Measurements from ENCODE around the gene ATP10B.

- TF ChIP-seq YY1 (IDR thresholded peaks at IDR 0.05; ENCODE audit: insufficient read depth, insufficient read length) (no peak), ZNF274 (IDR thresholded peaks at IDR 0.05; ENCODE audit: low read depth, low read length) (no peak), SUZ12 (IDR thresholded peaks at IDR 0.05; ENCODE audit: extremely low read depth, insufficient read depth, insufficient read length) (no peak)
Observed at GRCh38 chr5:160640406-160640805, 211.6 kb downstream of the ATP10B start.
